Tibial artery (tissue), 4 donors: ENCODE data around the gene RFLNA.

Source experiments
- DNase-seq, 2 donors: peaks; one replicate each; pipeline ENCODE4 v3.0.0-alpha.2; 2019
- H3K27ac ChIP-seq, 2 donors: fragments of 200-600 bp; sonication (generic) in 1 of 2; 1 replicate in 1 of 2; 2 replicates in 1 of 2; pipeline ENCODE4 v1.5.1; 2018 to 2019; ENCODE audit warnings: mild to moderate bottlenecking in 1 of 2
- H3K27me3 ChIP-seq, 2 donors: fragments of 200-600 bp; sonication (generic) in 1 of 2; one replicate each; pipeline versions ENCODE4 v1.5.1 to v1.6.0; 2016 to 2019
- H3K36me3 ChIP-seq, 3 donors: fragments of 200-600 bp; sonication (generic) in 2 of 3; one replicate each; pipeline ENCODE4 v1.5.1; 2016 to 2019; ENCODE audit warnings: mild to moderate bottlenecking in 2 of 3
- H3K4me1 ChIP-seq, 4 donors: fragments of 200-600 bp; sonication (generic) in 2 of 4; 1 replicate in 3 of 4; 2 replicates in 1 of 4; pipeline ENCODE4 v1.5.1; 2016 to 2019
- H3K4me3 ChIP-seq, 2 donors: fragments of 200-600 bp; sonication (generic) in 1 of 2; 1 replicate in 1 of 2; 2 replicates in 1 of 2; pipeline ENCODE4 v1.5.1; 2018 to 2019; ENCODE audit warnings: mild to moderate bottlenecking in 2 of 2
- H3K9me3 ChIP-seq, 3 donors: fragments of 200-600 bp; sonication (generic) in 1 of 3; one replicate each; pipeline ENCODE4 v1.5.1; 2016 to 2019
- CTCF ChIP-seq, 2 experiments: fragments of 200-600 bp in 1 of 2; fragments of 450-650 bp in 1 of 2; IDR thresholded peaks; one replicate each; pipeline ENCODE4 v1.5.1; 2017 to 2019; ENCODE audit warnings: antibody characterized with exemption in 2 of 2, mild to moderate bottlenecking in 1 of 2, moderate library complexity in 1 of 2
- intact Hi-C: fragments of 100-400 bp; cut with DNase I; formaldehyde crosslinking; loops from one replicate; pipeline ENCODE4 v1.15.0; 2023; ENCODE audit warnings: low total_unique reads

RFLNA gene

GRCh38 chr12:124352839-124353238, 57.9 kb downstream of the RFLNA start:
- Histone ChIP-seq H3K27me3 (no peaks in the 10 kb centered on the region), H3K9me3 (no peaks in the 10 kb centered on the region), H3K4me1 (peaks cover 0 to 10% (median 5%) of the 10 kb centered on the region in 4 donors), H3K36me3 (peaks cover 68 to 100% (median 97%) of the 10 kb centered on the region in 3 donors), H3K4me3 (no peak overlapping the region), H3K27ac (no peak overlapping the region)
- intact Hi-C loops, result no loop called here
- peak in 1 of 2 donors; percentile 46 for DNase-seq
- TF ChIP-seq CTCF (IDR thresholded peaks at IDR 0.05), result no peak

GRCh38 chr12:124354400-124354799, 59.5 kb downstream of the RFLNA start:
- H3K4me1 ChIP-seq, result peaks cover 3 to 19% (median 13%) of the 10 kb centered on the region in 4 donors
- TF ChIP-seq CTCF (IDR thresholded peaks at IDR 0.05), result no peak
- peaks cover 59 to 95% (median 95%) of the 10 kb centered on the region in 3 donors for H3K36me3 ChIP-seq
- no peak overlapping the region for H3K4me3 ChIP-seq
- H3K9me3 ChIP-seq, result no peaks in the 10 kb centered on the region
- H3K27ac ChIP-seq, result no peak overlapping the region
- H3K27me3 ChIP-seq, result no peaks in the 10 kb centered on the region
- intact Hi-C loops, result no loop called here
- DNase-seq, result no peak

- Histone ChIP-seq H3K4me3 (no peak overlapping the region), H3K4me1 (peaks cover 3 to 32% (median 27%) of the 10 kb centered on the region in 4 donors), H3K36me3 (peaks cover 44 to 90% (median 77%) of the 10 kb centered on the region in 3 donors), H3K27ac (no peak overlapping the region), H3K9me3 (no peaks in the 10 kb centered on the region), H3K27me3 (no peaks in the 10 kb centered on the region)
- TF ChIP-seq CTCF (IDR thresholded peaks at IDR 0.05), result no peak
- intact Hi-C loops, result no loop called here
- DNase-seq, result no peak
Observed at GRCh38 chr12:124356221-124356620, 61.3 kb downstream of the RFLNA start.

- intact Hi-C loops, result no loop called here
- Histone ChIP-seq H3K9me3 (no peaks in the 10 kb centered on the region), H3K27me3 (no peaks in the 10 kb centered on the region), H3K4me1 (peaks cover 3 to 32% (median 25%) of the 10 kb centered on the region in 4 donors), H3K4me3 (no peak overlapping the region), H3K27ac (no peak overlapping the region), H3K36me3 (peaks cover 37 to 90% (median 75%) of the 10 kb centered on the region in 3 donors)
- DNase-seq, result no peak
- no peak for TF ChIP-seq CTCF (IDR thresholded peaks at IDR 0.05)
Observed at GRCh38 chr12:124357616-124358015, 62.7 kb downstream of the RFLNA start.

- DNase-seq, result no peak
- no peaks in the 10 kb centered on the region for H3K27me3 ChIP-seq
- H3K27ac ChIP-seq, result peak overlapping the region; percentile 64 to 76
- no peak overlapping the region for H3K4me3 ChIP-seq
- intact Hi-C loops, result no loop called here
- peaks cover 3 to 29% (median 22%) of the 10 kb centered on the region in 4 donors for H3K4me1 ChIP-seq
- H3K9me3 ChIP-seq, result no peaks in the 10 kb centered on the region
- H3K36me3 ChIP-seq, result peaks cover 27 to 89% (median 66%) of the 10 kb centered on the region in 3 donors
- TF ChIP-seq CTCF (IDR thresholded peaks at IDR 0.05), result no peak
Observed at GRCh38 chr12:124358572-124358971, 63.7 kb downstream of the RFLNA start.
